ENCODE measurements around the gene TRIM24. TPM values are rescaled to one million over a fixed set of nuclear protein-coding genes. Genes with fewer than 3 reads are reported as not detected.
A peak's percentile ranks its signal among the peaks of the same experiment; 100 is the strongest.

The TRIM24 gene
- total and polyA plus RNA-seq, 2 experiments from 2014 or later = 47.8 to 63.1 TPM

- no peaks in the 10 kb centered on the region for H4K20me1 ChIP-seq (ENCODE audit: insufficient read depth, poor library complexity, severe bottlenecking)
- no peaks in the 10 kb centered on the region for H3K27me3 ChIP-seq
- no peak overlapping the region for H3K4me3 ChIP-seq
- H3K4me1 ChIP-seq (ENCODE audit: insufficient read depth) = peaks cover 21% of the 10 kb centered on the region
- WGBS (ENCODE audit: low lambda C conversion rate, missing lambda C conversion rate) = 66% methylated on average over 12 of the region's 12 CpGs
- no peak overlapping the region for H2AFZ ChIP-seq
- no peak overlapping the region for H3K27ac ChIP-seq
- TF ChIP-seq CTCF (IDR thresholded peaks at IDR 0.05; ENCODE audit: poor library complexity) = no peak
- TF ChIP-seq EZH2 (IDR thresholded peaks at IDR 0.05; ENCODE audit: borderline replicate concordance) = no peak
- TF ChIP-seq EZH2phosphoT487 (IDR thresholded peaks at IDR 0.05; ENCODE audit: low read depth, severe bottlenecking, unreplicated experiment) = no peak
- no peaks in the 10 kb centered on the region for H3K9me2 ChIP-seq (replicated peaks; ENCODE audit: insufficient read depth)
- no peak overlapping the region for H3K4me2 ChIP-seq
- H3K9me3 ChIP-seq (ENCODE audit: low read depth) = no peaks in the 10 kb centered on the region
- no peak for DNase-seq (ENCODE audit: low spot score)
- H3K79me2 ChIP-seq = no peaks in the 10 kb centered on the region
- H3K36me3 ChIP-seq (replicated peaks; ENCODE audit: insufficient read depth, low read depth) = no peaks in the 10 kb centered on the region
Observed at GRCh38 chr7:138608275-138608674, 148.2 kb downstream of the TRIM24 start.

DNA sequence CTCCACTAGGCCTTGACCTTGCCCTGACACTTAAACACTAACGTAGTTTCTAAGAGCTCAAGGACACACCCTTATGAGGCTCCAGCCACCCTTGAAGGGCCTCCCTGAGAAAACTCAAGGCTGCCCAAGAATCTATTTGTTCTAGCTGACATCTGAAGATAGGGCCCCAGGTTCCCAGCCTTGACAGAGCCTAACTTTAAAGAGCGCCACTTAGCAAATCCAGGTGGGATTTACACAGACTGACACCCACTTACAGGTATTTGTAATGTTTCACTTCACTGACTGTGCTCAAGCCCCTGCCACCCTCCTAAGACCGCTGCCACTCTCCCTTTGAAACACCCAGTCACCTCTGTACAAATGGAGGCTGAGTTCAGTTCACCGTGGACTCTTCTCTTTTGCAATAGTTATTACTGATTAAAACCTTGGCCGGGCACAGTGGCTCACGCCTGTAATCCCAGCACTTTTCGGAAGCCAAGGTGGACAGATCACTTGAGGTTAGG is 150.7 kb downstream of the TRIM24 start:
- peak; percentile 60 for DNase-seq (ENCODE audit: low spot score)
- Histone ChIP-seq H3K4me2 (peak overlapping the region; percentile 27), H3K27ac (peak overlapping the region; percentile 84), H3K4me3 (no peak overlapping the region), H2AFZ (peak overlapping the region; percentile 11), H3K4me1 (ENCODE audit: insufficient read depth) (peaks cover 13% of the 10 kb centered on the region), H3K9me2 (replicated peaks; ENCODE audit: insufficient read depth) (no peaks in the 10 kb centered on the region), H3K79me2 (no peaks in the 10 kb centered on the region), H3K36me3 (replicated peaks; ENCODE audit: insufficient read depth, low read depth) (no peaks in the 10 kb centered on the region), H4K20me1 (ENCODE audit: insufficient read depth, poor library complexity, severe bottlenecking) (no peaks in the 10 kb centered on the region), H3K9me3 (ENCODE audit: low read depth) (no peaks in the 10 kb centered on the region), H3K27me3 (no peaks in the 10 kb centered on the region)
- no peak for TF ChIP-seq CTCF (IDR thresholded peaks at IDR 0.05; ENCODE audit: poor library complexity)
- no peak for TF ChIP-seq EZH2phosphoT487 (IDR thresholded peaks at IDR 0.05; ENCODE audit: low read depth, severe bottlenecking, unreplicated experiment)
- TF ChIP-seq EZH2 (IDR thresholded peaks at IDR 0.05; ENCODE audit: borderline replicate concordance) = no peak
- 61% methylated on average over 7 of the region's 7 CpGs for WGBS (ENCODE audit: low lambda C conversion rate, missing lambda C conversion rate)

GRCh38 chr7:138613630-138614029 is 153.6 kb downstream of the TRIM24 start:
- 95% methylated on average over 2 of the region's 2 CpGs for WGBS (ENCODE audit: low lambda C conversion rate, missing lambda C conversion rate)
- no peak for DNase-seq (ENCODE audit: low spot score)
- peaks cover 7% of the 10 kb centered on the region for H3K4me1 ChIP-seq (ENCODE audit: insufficient read depth)
- H3K79me2 ChIP-seq = no peaks in the 10 kb centered on the region
- H3K27ac ChIP-seq = no peak overlapping the region
- no peaks in the 10 kb centered on the region for H3K36me3 ChIP-seq (replicated peaks; ENCODE audit: insufficient read depth, low read depth)
- no peaks in the 10 kb centered on the region for H4K20me1 ChIP-seq (ENCODE audit: insufficient read depth, poor library complexity, severe bottlenecking)
- no peak overlapping the region for H3K4me3 ChIP-seq
- TF ChIP-seq EZH2phosphoT487 (IDR thresholded peaks at IDR 0.05; ENCODE audit: low read depth, severe bottlenecking, unreplicated experiment) (no peak), EZH2 (IDR thresholded peaks at IDR 0.05; ENCODE audit: borderline replicate concordance) (no peak), CTCF (IDR thresholded peaks at IDR 0.05; ENCODE audit: poor library complexity) (no peak)
- H3K9me2 ChIP-seq (replicated peaks; ENCODE audit: insufficient read depth) = no peaks in the 10 kb centered on the region
- H2AFZ ChIP-seq = no peak overlapping the region
- H3K4me2 ChIP-seq = no peak overlapping the region
- H3K9me3 ChIP-seq (ENCODE audit: low read depth) = no peaks in the 10 kb centered on the region
- no peaks in the 10 kb centered on the region for H3K27me3 ChIP-seq

All from hepatocyte (in vitro differentiated cells).